PC-9 (cell line): ENCODE data around the gene BORCS5.

ENCODE experiments used
- CTCF ChIP-seq: fragments of 200-600 bp; sonication (generic); conservative IDR thresholded peaks from 2 replicates; pipeline ENCODE4 v1.6.1; 2017; ENCODE audit warnings: mixed run types, antibody characterized with exemption, mild to moderate bottlenecking, moderate library complexity
- EZH2 ChIP-seq: fragments of 200-600 bp; sonication (generic); IDR thresholded peaks from 2 replicates; pipeline ENCODE4 v1.8.0; 2017; ENCODE audit warnings: antibody characterized with exemption, low read depth

- TF ChIP-seq CTCF: no peak
- no peak for TF ChIP-seq EZH2
Measured at GRCh38 chr12:12428961-12429657, 72.2 kb downstream of the BORCS5 start.
